ENCODE results near the gene CYLD.

DNA sequence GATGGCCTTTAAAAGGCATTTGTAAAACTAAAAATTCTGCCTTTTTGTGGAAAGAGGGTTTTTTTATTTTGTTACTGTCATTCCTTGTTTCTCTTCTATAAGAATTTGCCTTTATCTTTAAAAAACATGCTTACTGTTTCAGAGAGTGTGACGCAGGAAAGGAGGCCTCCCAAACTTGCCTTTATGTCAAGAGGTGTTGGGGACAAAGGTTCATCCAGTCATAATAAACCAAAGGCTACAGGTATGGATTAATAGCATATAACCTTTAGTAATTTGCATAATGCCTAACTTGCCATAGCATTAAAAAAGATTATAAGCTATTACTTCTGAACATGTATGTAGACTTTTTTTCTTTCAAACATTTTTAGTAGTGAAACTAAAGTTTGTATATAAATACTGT is 34.2 kb downstream of the CYLD start:
- no peak for TF ChIP-seq POLR2A (IDR thresholded peaks at IDR 0.05)
- TF ChIP-seq, protein P1, sequence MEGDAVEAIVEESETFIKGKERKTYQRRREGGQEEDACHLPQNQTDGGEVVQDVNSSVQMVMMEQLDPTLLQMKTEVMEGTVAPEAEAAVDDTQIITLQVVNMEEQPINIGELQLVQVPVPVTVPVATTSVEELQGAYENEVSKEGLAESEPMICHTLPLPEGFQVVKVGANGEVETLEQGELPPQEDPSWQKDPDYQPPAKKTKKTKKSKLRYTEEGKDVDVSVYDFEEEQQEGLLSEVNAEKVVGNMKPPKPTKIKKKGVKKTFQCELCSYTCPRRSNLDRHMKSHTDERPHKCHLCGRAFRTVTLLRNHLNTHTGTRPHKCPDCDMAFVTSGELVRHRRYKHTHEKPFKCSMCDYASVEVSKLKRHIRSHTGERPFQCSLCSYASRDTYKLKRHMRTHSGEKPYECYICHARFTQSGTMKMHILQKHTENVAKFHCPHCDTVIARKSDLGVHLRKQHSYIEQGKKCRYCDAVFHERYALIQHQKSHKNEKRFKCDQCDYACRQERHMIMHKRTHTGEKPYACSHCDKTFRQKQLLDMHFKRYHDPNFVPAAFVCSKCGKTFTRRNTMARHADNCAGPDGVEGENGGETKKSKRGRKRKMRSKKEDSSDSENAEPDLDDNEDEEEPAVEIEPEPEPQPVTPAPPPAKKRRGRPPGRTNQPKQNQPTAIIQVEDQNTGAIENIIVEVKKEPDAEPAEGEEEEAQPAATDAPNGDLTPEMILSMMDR (IDR thresholded peaks at IDR 0.05): no peak

All from adrenal gland (tissue), 5 donors.